Spleen (tissue), 11 donors: ENCODE results near the gene EIF3K. TPM values are rescaled to one million over a fixed set of nuclear protein-coding genes. Genes with fewer than 3 reads are reported as not detected.

ENCODE experiments used
- DNase-seq: peaks from one replicate; pipeline ENCODE4 v3.0.0-alpha.2; 2020
- H3K27ac ChIP-seq, 8 donors: fragments of 200-600 bp; sonication (generic) in 7 of 8; 1 replicate in 4 of 8; 2 replicates in 4 of 8; pipeline versions ENCODE4 v1.5.0 to v1.8.0; 2016 to 2021; ENCODE audit warnings: inconsistent platforms in 4 of 8, mild to moderate bottlenecking in 4 of 8, moderate library complexity in 1 of 8
- H3K27me3 ChIP-seq, 7 donors: fragments of 200-600 bp; sonication (generic) in 6 of 7; replicated peaks in 1 of 7; 1 replicate in 4 of 7; 2 replicates in 3 of 7; pipeline versions ENCODE4 v1.5.0 to v1.8.0; 2016 to 2021; ENCODE audit warnings: inconsistent platforms in 3 of 7, mild to moderate bottlenecking in 1 of 7
- H3K36me3 ChIP-seq, 6 donors: fragments of 200-600 bp; sonication (generic) in 5 of 6; 1 replicate in 4 of 6; 2 replicates in 2 of 6; pipeline versions ENCODE4 v1.5.0 to v1.8.0; 2016 to 2021; ENCODE audit warnings: inconsistent platforms in 2 of 6
- H3K4me1 ChIP-seq, 6 donors: fragments of 200-600 bp; sonication (generic) in 5 of 6; 1 replicate in 3 of 6; 2 replicates in 3 of 6; pipeline versions ENCODE4 v1.5.0 to v1.8.0; 2016 to 2021; ENCODE audit warnings: inconsistent platforms in 3 of 6
- H3K4me3 ChIP-seq, 8 donors: fragments of 200-600 bp; sonication (generic) in 7 of 8; 1 replicate in 4 of 8; 2 replicates in 4 of 8; pipeline versions ENCODE4 v1.5.0 to v1.8.0; 2016 to 2021; ENCODE audit warnings: inconsistent platforms in 4 of 8, mild to moderate bottlenecking in 4 of 8, moderate library complexity in 2 of 8
- H3K9me3 ChIP-seq, 8 donors: fragments of 200-600 bp; sonication (generic) in 7 of 8; 1 replicate in 4 of 8; 2 replicates in 4 of 8; pipeline versions ENCODE4 v1.5.0 to v1.8.0; 2016 to 2021; ENCODE audit warnings: inconsistent platforms in 4 of 8
- POLR2A ChIP-seq, 3 donors: fragments of 450-650 bp; IDR thresholded peaks; one replicate each; pipeline ENCODE4 v1.5.1; 2017; ENCODE audit warnings: antibody characterized with exemption in 3 of 3, mild to moderate bottlenecking in 1 of 3
- POLR2AphosphoS5 ChIP-seq, 3 donors: sonication (generic); formaldehyde crosslinking; IDR thresholded peaks; one replicate each; pipeline ENCODE4 v1.5.1; 2017; ENCODE audit warnings: antibody characterized with exemption in 3 of 3
- WGBS, 5 donors: extraction: QIAGEN DNeasy Blood & Tissue Kit in 3 of 5; methylation state at CpG; one replicate each; pipeline versions ENCODE4 v1.1.5 to v1.1.7; 2013 to 2018; 5-methylcytosine and 5-hydroxymethylcytosine counted together
- intact Hi-C: fragments of 100-400 bp; cut with DNase I; formaldehyde crosslinking; loops from one replicate; pipeline ENCODE4 v1.15.0; 2023; ENCODE audit warnings: low total_unique reads
- polyA plus RNA-seq, 3 donors: library from polyadenylated mRNA; stranded (reverse); fragments of 200-250 nt; gene quantifications; one replicate each; pipeline ENCODE4 v1.2.1, GENCODE V29; 2013
- total RNA-seq, 7 donors: library from RNA; depleted of rRNA in 3 of 7; stranded (reverse); fragments of >200 nt in 3 of 7; fragmentation: NEBNext Ultra II Directional in 4 of 7; extraction: Animal tissue kit (Norgen Biotek cat#: 25700) in 4 of 7; gene quantifications; one replicate each; pipeline versions ENCODE4 v1.1.0 to v1.2.1, GENCODE V29; 2016 to 2021
- TF ChIP-seq, protein P1 (sequence below), 11 experiments: fragments of 200-600 bp in 7 of 11; fragments of 450-650 bp in 4 of 11; sonication (generic) in 4 of 11; IDR thresholded peaks in 8 of 11; conservative IDR thresholded peaks in 3 of 11; 1 replicate in 7 of 11; 2 replicates in 4 of 11; pipeline versions ENCODE4 v1.4.0 to v1.8.0; 2016 to 2021; ENCODE audit warnings: antibody characterized with exemption in 11 of 11, inconsistent platforms in 4 of 11, mild to moderate bottlenecking in 1 of 11
- donor health status: healthy with polysubstance abuse.
- donor health status: DM: no; HTN: no; CAD: no; lungs with moderate emphysema.
- donor health status: DM: no; HTN: no; CAD: no.
- donor health status: Bipolar disorder and iron deficiency.
- donor health status: healthy.
- donor health status: DM: no; HTN: no; CAD: no.
- donor health status: DM: yes; HTN: yes; CAD: no.

Gene EIF3K
- total and polyA plus RNA-seq, 10 donors, result 232 to 538 (median 302) TPM

- peaks cover 14 to 61% (median 47%) of the 10 kb centered on the region in 6 donors for H3K4me1 ChIP-seq
- TF ChIP-seq POLR2AphosphoS5 (IDR thresholded peaks at IDR 0.05) (peak in 2 of 3 donors; percentile 10 to 43), POLR2A (IDR thresholded peaks at IDR 0.05) (no peak)
- no peak for DNase-seq
- H3K27me3 ChIP-seq, result no peaks in the 10 kb centered on the region
- H3K36me3 ChIP-seq, result peaks cover 0 to 47% (median 10%) of the 10 kb centered on the region in 6 donors
- WGBS, 5 donors, result 81 to 100% (median 89%) methylated on average over 1 to 2 of the region's 2 CpGs
- no peak overlapping the region for H3K4me3 ChIP-seq
- no peaks in the 10 kb centered on the region for H3K9me3 ChIP-seq
- intact Hi-C loops, result loop anchor here (10.0 kb wide), 2 partner anchors 125 to 295 kb away; partner anchors contain the start of genes MRPS12 and SARS2
- peak overlapping the region in 5 of 8 donors; percentile 43 to 75 (median 50) for H3K27ac ChIP-seq
These were observed 20.7 kb downstream of the EIF3K start for GRCh38 chr19:38639679-38640078.

GRCh38 chr19:38640368-38640767 lies 21.4 kb downstream of the EIF3K start:
- no peak overlapping the region for H3K4me3 ChIP-seq
- TF ChIP-seq POLR2A (IDR thresholded peaks at IDR 0.05) (no peak), POLR2AphosphoS5 (IDR thresholded peaks at IDR 0.05) (peak in 1 of 3 donors; percentile 58)
- TF ChIP-seq, protein P1, sequence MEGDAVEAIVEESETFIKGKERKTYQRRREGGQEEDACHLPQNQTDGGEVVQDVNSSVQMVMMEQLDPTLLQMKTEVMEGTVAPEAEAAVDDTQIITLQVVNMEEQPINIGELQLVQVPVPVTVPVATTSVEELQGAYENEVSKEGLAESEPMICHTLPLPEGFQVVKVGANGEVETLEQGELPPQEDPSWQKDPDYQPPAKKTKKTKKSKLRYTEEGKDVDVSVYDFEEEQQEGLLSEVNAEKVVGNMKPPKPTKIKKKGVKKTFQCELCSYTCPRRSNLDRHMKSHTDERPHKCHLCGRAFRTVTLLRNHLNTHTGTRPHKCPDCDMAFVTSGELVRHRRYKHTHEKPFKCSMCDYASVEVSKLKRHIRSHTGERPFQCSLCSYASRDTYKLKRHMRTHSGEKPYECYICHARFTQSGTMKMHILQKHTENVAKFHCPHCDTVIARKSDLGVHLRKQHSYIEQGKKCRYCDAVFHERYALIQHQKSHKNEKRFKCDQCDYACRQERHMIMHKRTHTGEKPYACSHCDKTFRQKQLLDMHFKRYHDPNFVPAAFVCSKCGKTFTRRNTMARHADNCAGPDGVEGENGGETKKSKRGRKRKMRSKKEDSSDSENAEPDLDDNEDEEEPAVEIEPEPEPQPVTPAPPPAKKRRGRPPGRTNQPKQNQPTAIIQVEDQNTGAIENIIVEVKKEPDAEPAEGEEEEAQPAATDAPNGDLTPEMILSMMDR (IDR thresholded peaks at IDR 0.05 in 8 of 11, conservative IDR thresholded peaks at IDR 0.05 in 3 of 11), result peak in 1 of 11 experiments; percentile 14
- DNase-seq, result no peak
- no peaks in the 10 kb centered on the region for H3K27me3 ChIP-seq
- H3K4me1 ChIP-seq, result peaks cover 11 to 54% (median 41%) of the 10 kb centered on the region in 6 donors
- H3K9me3 ChIP-seq, result no peaks in the 10 kb centered on the region
- H3K27ac ChIP-seq, result peak overlapping the region in 6 of 8 donors; percentile 43 to 75 (median 48)
- intact Hi-C loops, result no loop called here
- H3K36me3 ChIP-seq, result peaks cover 0 to 41% (median 6%) of the 10 kb centered on the region in 6 donors
- WGBS, 5 donors, result 70 to 81% (median 79%) methylated on average over 4 of the region's 4 CpGs

- peaks cover 5 to 42% (median 30%) of the 10 kb centered on the region in 6 donors for H3K4me1 ChIP-seq
- H3K9me3 ChIP-seq, result no peaks in the 10 kb centered on the region
- peak in 2 of 3 donors; percentile 9 to 32 for TF ChIP-seq POLR2AphosphoS5 (IDR thresholded peaks at IDR 0.05)
- TF ChIP-seq, protein P1 (IDR thresholded peaks at IDR 0.05 in 8 of 11, conservative IDR thresholded peaks at IDR 0.05 in 3 of 11), result no peak
- H3K27ac ChIP-seq, result peak overlapping the region in 5 of 8 donors; percentile 2 to 74 (median 43)
- no peak overlapping the region for H3K4me3 ChIP-seq
- no peaks in the 10 kb centered on the region for H3K27me3 ChIP-seq
- peaks cover 0 to 23% (median 0%) of the 10 kb centered on the region in 6 donors for H3K36me3 ChIP-seq
- 86 to 92% (median 89%) methylated on average over 8 to 9 of the region's 9 CpGs for WGBS, 5 donors
- intact Hi-C loops, result no loop called here
- no peak for DNase-seq
These were observed 23.2 kb downstream of the EIF3K start for GRCh38 chr19:38642176-38642575.

- 84 to 96% (median 90%) methylated on average over 7 to 8 of the region's 8 CpGs for WGBS, 5 donors
- Histone ChIP-seq H3K27ac (no peak overlapping the region), H3K4me3 (no peak overlapping the region), H3K27me3 (no peaks in the 10 kb centered on the region), H3K9me3 (no peaks in the 10 kb centered on the region), H3K4me1 (peaks cover 7 to 54% (median 34%) of the 10 kb centered on the region in 6 donors), H3K36me3 (peaks cover 0 to 2% (median 0%) of the 10 kb centered on the region in 6 donors)
- intact Hi-C loops, result no loop called here
- TF ChIP-seq, protein P1 (IDR thresholded peaks at IDR 0.05 in 8 of 11, conservative IDR thresholded peaks at IDR 0.05 in 3 of 11), result no peak
- TF ChIP-seq POLR2A (IDR thresholded peaks at IDR 0.05) (no peak), POLR2AphosphoS5 (IDR thresholded peaks at IDR 0.05) (no peak)
- no peak for DNase-seq
These were observed 25.7 kb downstream of the EIF3K start for GRCh38 chr19:38644719-38645118.
